SK-N-SH treated with all-trans-retinoic acid at 6 μM for 48 hours (cell line): ENCODE measurements around the gene LPCAT3.
A peak's percentile ranks its signal among the peaks of the same experiment; 100 is the strongest.

Experiments
- ATAC-seq: fragments of 200-7000 bp; cut with Tn5 transposase; 3 replicates; pipeline ENCODE4 v1.9.1; 2020; ENCODE audit warnings: mild to moderate bottlenecking, moderate library complexity
- ARNTL ChIP-seq: fragments of 450-650 bp; formaldehyde crosslinking; IDR thresholded peaks from 2 replicates; pipeline ENCODE4 v1.5.0; 2020; ENCODE audit warnings: low read depth, mild to moderate bottlenecking, moderate library complexity, borderline replicate concordance
- BACH2 ChIP-seq: fragments of 250-450 bp; sonication (Bioruptor Pico); IDR thresholded peaks from 2 replicates; pipeline ENCODE4 v1.9.0; 2021; ENCODE audit warnings: mild to moderate bottlenecking, borderline replicate concordance
- CREB5 ChIP-seq: fragments of 250-450 bp; sonication (Bioruptor Pico); IDR thresholded peaks from 2 replicates; pipeline ENCODE4 v1.5.1; 2020; ENCODE audit warnings: low read depth, mild to moderate bottlenecking, moderate library complexity
- CSDC2 ChIP-seq: fragments of 250-450 bp; sonication (Bioruptor Pico); IDR thresholded peaks from 2 replicates; pipeline ENCODE4 v1.5.0; 2020; ENCODE audit warnings: mild to moderate bottlenecking, moderate library complexity
- ESRRG ChIP-seq: fragments of 250-450 bp; sonication (Bioruptor Pico); IDR thresholded peaks from 2 replicates; pipeline ENCODE4 v1.6.1; 2021; ENCODE audit warnings: mild to moderate bottlenecking
- GLIS3 ChIP-seq: fragments of 250-450 bp; sonication (Bioruptor Pico); IDR thresholded peaks from 2 replicates; pipeline ENCODE4 v1.5.0; 2020; ENCODE audit warnings: mild to moderate bottlenecking, moderate library complexity
- ISL1 ChIP-seq: fragments of 250-450 bp; sonication (Bioruptor Pico); IDR thresholded peaks from 2 replicates; pipeline ENCODE4 v2.1.2; 2022; ENCODE audit warnings: mild to moderate bottlenecking, moderate library complexity
- POU6F1 ChIP-seq: fragments of 250-450 bp; sonication (Bioruptor Pico); IDR thresholded peaks from 2 replicates; pipeline ENCODE4 v1.8.0; 2021; ENCODE audit warnings: low read depth, mild to moderate bottlenecking, moderate library complexity, borderline replicate concordance
- PPARA ChIP-seq: fragments of 250-450 bp; sonication (Bioruptor Pico); IDR thresholded peaks from 2 replicates; pipeline ENCODE4 v1.5.0; 2020; ENCODE audit warnings: mild to moderate bottlenecking, borderline replicate concordance
- RARB ChIP-seq: fragments of 250-450 bp; sonication (Bioruptor Pico); IDR thresholded peaks from 2 replicates; pipeline ENCODE4 v1.8.0; 2021; ENCODE audit warnings: mild to moderate bottlenecking, moderate library complexity
- TOX ChIP-seq: fragments of 250-450 bp; sonication (Bioruptor Pico); IDR thresholded peaks from 2 replicates; pipeline ENCODE4 v1.8.0; 2021; ENCODE audit warnings: mild to moderate bottlenecking, moderate library complexity, borderline replicate concordance
- ZC3H10 ChIP-seq: fragments of 250-450 bp; sonication (Bioruptor Pico); IDR thresholded peaks from 2 replicates; pipeline ENCODE4 v1.5.1; 2021; ENCODE audit warnings: mild to moderate bottlenecking, moderate library complexity
- ZFP3 ChIP-seq: fragments of 250-450 bp; sonication (Bioruptor Pico); IDR thresholded peaks from 2 replicates; pipeline ENCODE4 v1.5.0; 2020; ENCODE audit warnings: mild to moderate bottlenecking, moderate library complexity
- ZNF70 ChIP-seq: fragments of 450-650 bp; formaldehyde crosslinking; IDR thresholded peaks from 2 replicates; pipeline ENCODE4 v1.5.0; 2020; ENCODE audit warnings: mild to moderate bottlenecking, moderate library complexity
- ZNF8 ChIP-seq: fragments of 450-650 bp; formaldehyde crosslinking; IDR thresholded peaks from 2 replicates; pipeline ENCODE4 v1.5.0; 2020; ENCODE audit warnings: mild to moderate bottlenecking, moderate library complexity

Gene LPCAT3

GRCh38 chr12:6966351-6966750 is 51.9 kb downstream of the LPCAT3 start:
- TF ChIP-seq ZNF8: no peak
- no peak for TF ChIP-seq ISL1 (CRISPR knock-in tag)
- TF ChIP-seq RARB (CRISPR knock-in tag): no peak
- no peak for TF ChIP-seq POU6F1
- TF ChIP-seq, all 23 proteins: peak for 0
- ATAC-seq: no peak

GRCh38 chr12:6965714-6966113 is 52.6 kb downstream of the LPCAT3 start:
- TF ChIP-seq CREB5: no peak
- no peak for ATAC-seq

GRCh38 chr12:6965026-6965661 is 53.1 kb downstream of the LPCAT3 start:
- ATAC-seq: peak; percentile 84
- TF ChIP-seq CREB5: no peak
- TF ChIP-seq RARB (CRISPR knock-in tag): no peak

- ATAC-seq: no peak; the same call in 2 of the 3 replicates
- no peak for TF ChIP-seq CREB5
- no peak for TF ChIP-seq CSDC2
- TF ChIP-seq ZFP3 (CRISPR knock-in tag): no peak
- no peak for TF ChIP-seq ZNF70 (CRISPR knock-in tag)
- TF ChIP-seq BACH2 (CRISPR knock-in tag): no peak
- TF ChIP-seq, all 23 proteins: peak for 0
Observed at GRCh38 chr12:6964605-6965025, 53.7 kb downstream of the LPCAT3 start.

- no peak for ATAC-seq
- TF ChIP-seq ARNTL (CRISPR knock-in tag) (no peak), POU6F1 (no peak), CREB5 (no peak), TOX (CRISPR knock-in tag) (no peak), ESRRG (CRISPR knock-in tag) (no peak), ZC3H10 (no peak), GLIS3 (CRISPR knock-in tag) (no peak), PPARA (CRISPR knock-in tag) (no peak)
Observed at GRCh38 chr12:6963791-6964413, 54.4 kb downstream of the LPCAT3 start.
